ENCODE data around the gene CBARP. TPM values are rescaled to one million over a fixed set of nuclear protein-coding genes. Genes with fewer than 3 reads are reported as not detected.
A peak's percentile ranks its signal among the peaks of the same experiment; 100 is the strongest.

Gene CBARP
- total RNA-seq, 6 donors from 2014 or later: 0.30 to 1.8 (median 1.0) TPM; not detected in 2

DNA sequence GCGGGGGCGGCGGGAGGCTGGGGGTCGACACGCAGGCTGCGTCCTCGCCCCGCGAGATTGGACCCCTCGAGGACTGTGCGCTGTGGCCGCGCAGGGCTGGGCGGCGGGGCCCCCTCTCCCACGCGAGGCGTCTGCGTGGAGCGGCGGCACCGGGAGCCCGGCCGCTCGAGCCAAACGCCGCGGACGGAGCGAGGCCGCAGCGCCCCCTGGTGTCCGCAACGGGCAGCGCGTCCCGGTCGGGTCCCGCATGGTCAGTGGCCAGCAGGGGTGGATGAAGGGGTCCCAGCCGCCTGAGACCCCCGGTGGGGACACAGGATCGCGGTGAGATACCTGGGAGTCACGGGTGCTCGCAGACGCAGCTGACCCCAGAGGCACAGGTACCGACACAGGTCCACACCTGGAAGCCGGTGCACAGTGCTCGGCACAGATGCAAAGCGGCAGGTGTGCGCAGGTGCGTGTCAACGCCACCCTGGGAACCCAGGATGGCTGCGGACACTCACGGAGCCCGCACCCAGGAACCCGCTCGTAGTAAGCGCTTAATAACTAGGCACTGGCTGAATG is 29.2 kb upstream of the CBARP start:
- Histone ChIP-seq H3K27me3 (no peaks in the 10 kb centered on the region), H3K27ac (peak overlapping the region; percentile 85 to 100 (median 93)), H3K36me3 (peaks cover 7 to 19% (median 12%) of the 10 kb centered on the region in 4 donors), H3K4me1 (peaks cover 72 to 89% (median 80%) of the 10 kb centered on the region in 4 donors), H3K9me3 (no peaks in the 10 kb centered on the region), H3K4me3 (peak overlapping the region; percentile 47 to 66 (median 56))
- DNase-seq (peak; percentile 78 to 98), ATAC-seq (ENCODE audit: low FRiP score in 2 of 2) (peak in 1 of 2 donors; percentile 66)
- TF ChIP-seq, protein P1, sequence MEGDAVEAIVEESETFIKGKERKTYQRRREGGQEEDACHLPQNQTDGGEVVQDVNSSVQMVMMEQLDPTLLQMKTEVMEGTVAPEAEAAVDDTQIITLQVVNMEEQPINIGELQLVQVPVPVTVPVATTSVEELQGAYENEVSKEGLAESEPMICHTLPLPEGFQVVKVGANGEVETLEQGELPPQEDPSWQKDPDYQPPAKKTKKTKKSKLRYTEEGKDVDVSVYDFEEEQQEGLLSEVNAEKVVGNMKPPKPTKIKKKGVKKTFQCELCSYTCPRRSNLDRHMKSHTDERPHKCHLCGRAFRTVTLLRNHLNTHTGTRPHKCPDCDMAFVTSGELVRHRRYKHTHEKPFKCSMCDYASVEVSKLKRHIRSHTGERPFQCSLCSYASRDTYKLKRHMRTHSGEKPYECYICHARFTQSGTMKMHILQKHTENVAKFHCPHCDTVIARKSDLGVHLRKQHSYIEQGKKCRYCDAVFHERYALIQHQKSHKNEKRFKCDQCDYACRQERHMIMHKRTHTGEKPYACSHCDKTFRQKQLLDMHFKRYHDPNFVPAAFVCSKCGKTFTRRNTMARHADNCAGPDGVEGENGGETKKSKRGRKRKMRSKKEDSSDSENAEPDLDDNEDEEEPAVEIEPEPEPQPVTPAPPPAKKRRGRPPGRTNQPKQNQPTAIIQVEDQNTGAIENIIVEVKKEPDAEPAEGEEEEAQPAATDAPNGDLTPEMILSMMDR (IDR thresholded peaks at IDR 0.05): peak; percentile 97 to 100 (median 100)
- TF ChIP-seq POLR2A (IDR thresholded peaks at IDR 0.05) (no peak), EP300 (IDR thresholded peaks at IDR 0.05) (peak in 1 of 4 donors; percentile 36), POLR2AphosphoS5 (IDR thresholded peaks at IDR 0.05) (peak in 1 of 2 donors; percentile 34)
- WGBS, 2 donors: 0 to 1% methylated on average over 5 to 34 of the region's 59 CpGs

DNA sequence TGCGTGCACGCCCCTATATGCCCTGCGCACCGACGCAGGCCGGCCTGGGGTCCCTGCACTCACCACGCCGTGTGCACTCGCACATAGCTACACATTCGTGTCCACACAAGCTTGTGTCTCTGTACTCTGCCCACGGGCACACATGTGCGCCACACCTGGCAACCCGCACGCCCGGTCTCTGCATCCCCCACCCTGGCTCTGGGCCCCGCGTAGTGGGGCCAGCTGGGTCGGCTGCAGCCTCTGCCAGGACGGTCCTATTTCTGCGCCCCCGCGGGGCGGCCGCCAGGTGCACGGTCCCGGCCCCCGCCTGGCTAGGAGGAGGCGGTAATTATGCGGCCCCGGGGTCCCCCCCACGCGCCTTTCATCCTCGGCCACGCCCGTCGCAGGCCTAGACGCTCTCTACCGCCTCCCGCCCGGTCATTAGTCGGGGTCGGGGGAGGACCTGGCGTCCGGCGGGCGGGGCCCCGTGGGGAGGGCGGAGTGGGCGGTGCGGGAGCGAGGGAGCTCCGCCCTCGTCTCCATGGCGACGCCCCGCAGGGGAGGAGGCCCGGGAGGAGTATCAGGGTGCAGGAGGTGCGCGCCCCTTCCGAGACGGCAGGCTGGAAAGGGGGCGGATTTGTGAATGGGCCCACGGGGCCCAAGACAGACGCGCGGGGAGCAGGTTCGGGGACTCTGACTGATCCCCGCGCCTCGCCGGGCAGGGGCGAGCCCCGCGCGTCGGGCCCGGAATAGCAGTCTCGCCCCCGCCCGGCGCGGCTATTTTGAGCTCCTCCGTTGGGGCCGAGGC is 28.5 kb upstream of the CBARP start:
- peak overlapping the region; percentile 47 to 66 (median 56) for H3K4me3 ChIP-seq
- peaks cover 72 to 89% (median 80%) of the 10 kb centered on the region in 4 donors for H3K4me1 ChIP-seq
- H3K9me3 ChIP-seq: no peaks in the 10 kb centered on the region
- DNase-seq (peak; percentile 95 to 98), ATAC-seq (ENCODE audit: low FRiP score in 2 of 2) (peak; percentile 76)
- 4 to 10% methylated on average over 16 to 51 of the region's 84 CpGs for WGBS, 2 donors
- TF ChIP-seq POLR2AphosphoS5 (IDR thresholded peaks at IDR 0.05) (peak; percentile 49 to 65), POLR2A (IDR thresholded peaks at IDR 0.05) (peak in 1 of 4 donors; percentile 32), EP300 (IDR thresholded peaks at IDR 0.05) (peak in 1 of 4 donors; percentile 29)
- TF ChIP-seq, protein P1 (IDR thresholded peaks at IDR 0.05): peak in 2 of 6 experiments; percentile 37 to 40
- no peaks in the 10 kb centered on the region for H3K27me3 ChIP-seq
- peaks cover 4 to 13% (median 5%) of the 10 kb centered on the region in 4 donors for H3K36me3 ChIP-seq
- H3K27ac ChIP-seq: peak overlapping the region; percentile 85 to 100 (median 93)

DNA sequence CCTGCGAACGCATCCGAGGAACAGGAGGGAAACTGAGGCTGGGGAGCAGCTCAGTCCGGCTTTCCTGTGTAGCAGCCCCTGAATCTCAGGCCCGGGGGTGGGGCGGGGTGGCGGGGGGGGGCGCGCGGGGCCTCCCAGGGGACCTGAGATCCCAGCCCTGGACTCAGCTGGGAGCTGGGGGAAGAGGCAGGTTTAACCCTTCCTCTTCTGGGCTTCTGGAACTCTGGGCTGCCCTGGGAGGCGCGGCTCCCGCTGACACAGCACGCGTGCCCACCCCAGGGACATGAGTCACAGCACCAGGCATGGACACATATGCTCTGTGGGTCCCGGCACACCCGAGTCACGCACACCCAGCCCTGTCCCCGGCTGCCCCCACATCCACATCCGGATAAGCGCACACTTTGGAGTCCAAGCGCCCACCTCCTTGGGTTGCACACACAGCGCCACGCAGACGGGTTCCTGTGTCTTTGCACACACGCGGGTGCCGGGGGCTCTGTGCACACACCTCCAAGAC is 27.9 kb upstream of the CBARP start:
- DNase-seq (peak; percentile 83 to 87), ATAC-seq (ENCODE audit: low FRiP score in 2 of 2) (peak in 1 of 2 donors; percentile 16)
- TF ChIP-seq EP300 (IDR thresholded peaks at IDR 0.05): peak in 2 of 4 donors; percentile 56 to 93
- TF ChIP-seq POLR2AphosphoS5 (IDR thresholded peaks at IDR 0.05): peak; percentile 35 to 58
- TF ChIP-seq POLR2A (IDR thresholded peaks at IDR 0.05): no peak
- TF ChIP-seq, protein P1 (IDR thresholded peaks at IDR 0.05): no peak
- Histone ChIP-seq H3K4me3 (peak overlapping the region; percentile 47 to 66 (median 56)), H3K4me1 (peaks cover 68 to 87% (median 76%) of the 10 kb centered on the region in 4 donors), H3K27me3 (no peaks in the 10 kb centered on the region), H3K36me3 (peaks cover 0 to 6% (median 0%) of the 10 kb centered on the region in 4 donors), H3K9me3 (no peaks in the 10 kb centered on the region), H3K27ac (peak overlapping the region; percentile 85 to 100 (median 93))
- 8 to 14% methylated on average over 4 to 23 of the region's 28 CpGs for WGBS, 2 donors

DNA sequence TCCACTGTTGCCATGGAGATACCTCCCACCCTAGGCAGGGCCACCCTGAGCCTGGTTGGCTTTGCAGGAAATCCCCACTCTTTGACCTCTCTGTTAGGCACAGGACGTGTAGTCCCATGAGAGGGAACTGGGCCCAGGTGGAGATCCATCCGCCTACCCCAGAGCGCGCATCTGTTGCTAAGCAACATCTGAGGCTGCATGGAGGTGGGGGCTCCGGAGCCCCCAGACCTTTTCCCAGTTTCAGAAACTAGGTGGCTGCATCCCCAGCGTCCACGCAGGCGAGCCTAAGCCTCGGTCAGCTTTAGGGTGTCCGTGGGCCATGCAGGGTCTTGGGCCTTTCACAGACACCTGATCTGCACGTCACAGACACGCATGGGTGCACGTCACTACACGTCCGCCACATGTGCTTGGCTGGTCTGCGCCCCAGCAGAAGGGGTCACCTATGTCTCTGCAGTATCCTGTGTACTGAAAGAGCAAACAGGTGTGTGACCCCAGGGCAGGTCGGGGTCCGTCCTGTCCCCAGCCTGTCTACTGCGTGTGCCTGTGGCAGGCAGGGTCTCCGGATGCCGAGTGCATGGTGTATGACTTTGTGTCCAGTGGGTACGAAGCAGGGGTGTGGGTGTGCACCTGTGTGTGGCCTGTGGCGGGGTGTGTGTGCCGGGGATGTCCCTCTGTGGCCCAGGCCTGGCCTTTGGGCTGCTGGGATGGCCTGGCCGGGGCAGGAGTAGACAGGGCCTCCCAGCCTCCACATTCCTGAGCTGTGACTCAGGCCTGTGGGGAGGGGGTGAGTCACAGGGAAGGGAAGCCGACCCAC is 27.2 kb upstream of the CBARP start:
- DNase-seq: peak; percentile 80 to 84
- H3K4me1 ChIP-seq: peaks cover 68 to 87% (median 77%) of the 10 kb centered on the region in 4 donors
- ATAC-seq (ENCODE audit: low FRiP score in 2 of 2): peak; percentile 19 to 32

More for the DNA sequence above, 27.2 kb upstream of the CBARP start:
- Histone ChIP-seq H3K36me3 (no peaks in the 10 kb centered on the region), H3K9me3 (no peaks in the 10 kb centered on the region), H3K27ac (peak overlapping the region; percentile 85 to 100 (median 93)), H3K27me3 (no peaks in the 10 kb centered on the region), H3K4me3 (peak overlapping the region in 2 of 4 donors; percentile 60 to 66)
- TF ChIP-seq, protein P1 (IDR thresholded peaks at IDR 0.05): no peak
- TF ChIP-seq POLR2A (IDR thresholded peaks at IDR 0.05) (no peak), EP300 (IDR thresholded peaks at IDR 0.05) (peak in 2 of 4 donors; percentile 56 to 57), POLR2AphosphoS5 (IDR thresholded peaks at IDR 0.05) (peak in 1 of 2 donors; percentile 76)
- WGBS, 2 donors: 80% methylated on average over 23 of the region's 26 CpGs; no CpG with 5 or more reads in 1 of the 2 donors

All from upper lobe of left lung (tissue), 6 donors.